Measurements from ENCODE around the gene MSI2. TPM values are rescaled to one million over a fixed set of nuclear protein-coding genes. Genes with fewer than 3 reads are reported as not detected.

Gene MSI2
- total and polyA plus RNA-seq, 7 donors, result 37.6 to 133 (median 87.1) TPM

DNA sequence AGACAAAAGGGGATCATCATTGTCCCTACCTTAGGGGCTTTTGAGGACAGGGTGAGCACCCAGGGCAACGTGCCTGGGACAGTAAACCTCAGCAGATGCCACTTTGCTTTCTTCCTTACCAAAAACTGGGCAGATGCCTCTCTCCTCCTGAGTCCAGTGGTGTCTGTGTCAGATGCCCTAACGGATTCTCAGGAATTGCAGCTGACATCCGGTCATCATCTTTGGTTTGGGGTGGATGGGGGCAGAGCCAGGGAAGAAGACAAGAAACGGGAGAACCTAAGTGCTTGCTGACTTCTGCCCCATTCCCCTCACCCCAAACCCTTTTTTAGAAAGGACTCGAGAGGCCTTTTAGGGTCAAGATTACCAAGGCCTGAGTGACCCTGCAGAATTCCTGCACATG, 187.5 kb downstream of the MSI2 start:
- intact Hi-C loops (cut with DNase I), result no loop called here
- H3K27me3 ChIP-seq (ENCODE audit: insufficient read depth in 3 of 3, low read length in 2 of 3), result no peaks in the 10 kb centered on the region
- DNase-seq (no peak), ATAC-seq (peak; percentile 21 to 49 (median 34))
- H3K4me1 ChIP-seq, result peaks cover 52% of the 10 kb centered on the region
- H3K9me3 ChIP-seq, result no peaks in the 10 kb centered on the region
- no peaks in the 10 kb centered on the region for H3K36me3 ChIP-seq (ENCODE audit: insufficient read depth in 1 of 2, low read depth in 1 of 2)
- no peak overlapping the region for H3K4me3 ChIP-seq
- 41 to 71% (median 44%) methylated on average over 5 of the region's 5 CpGs for WGBS, 3 donors
- TF ChIP-seq, protein P1, sequence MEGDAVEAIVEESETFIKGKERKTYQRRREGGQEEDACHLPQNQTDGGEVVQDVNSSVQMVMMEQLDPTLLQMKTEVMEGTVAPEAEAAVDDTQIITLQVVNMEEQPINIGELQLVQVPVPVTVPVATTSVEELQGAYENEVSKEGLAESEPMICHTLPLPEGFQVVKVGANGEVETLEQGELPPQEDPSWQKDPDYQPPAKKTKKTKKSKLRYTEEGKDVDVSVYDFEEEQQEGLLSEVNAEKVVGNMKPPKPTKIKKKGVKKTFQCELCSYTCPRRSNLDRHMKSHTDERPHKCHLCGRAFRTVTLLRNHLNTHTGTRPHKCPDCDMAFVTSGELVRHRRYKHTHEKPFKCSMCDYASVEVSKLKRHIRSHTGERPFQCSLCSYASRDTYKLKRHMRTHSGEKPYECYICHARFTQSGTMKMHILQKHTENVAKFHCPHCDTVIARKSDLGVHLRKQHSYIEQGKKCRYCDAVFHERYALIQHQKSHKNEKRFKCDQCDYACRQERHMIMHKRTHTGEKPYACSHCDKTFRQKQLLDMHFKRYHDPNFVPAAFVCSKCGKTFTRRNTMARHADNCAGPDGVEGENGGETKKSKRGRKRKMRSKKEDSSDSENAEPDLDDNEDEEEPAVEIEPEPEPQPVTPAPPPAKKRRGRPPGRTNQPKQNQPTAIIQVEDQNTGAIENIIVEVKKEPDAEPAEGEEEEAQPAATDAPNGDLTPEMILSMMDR (IDR thresholded peaks at IDR 0.05), result no peak
- H3K27ac ChIP-seq, result peak overlapping the region; percentile 92

DNA sequence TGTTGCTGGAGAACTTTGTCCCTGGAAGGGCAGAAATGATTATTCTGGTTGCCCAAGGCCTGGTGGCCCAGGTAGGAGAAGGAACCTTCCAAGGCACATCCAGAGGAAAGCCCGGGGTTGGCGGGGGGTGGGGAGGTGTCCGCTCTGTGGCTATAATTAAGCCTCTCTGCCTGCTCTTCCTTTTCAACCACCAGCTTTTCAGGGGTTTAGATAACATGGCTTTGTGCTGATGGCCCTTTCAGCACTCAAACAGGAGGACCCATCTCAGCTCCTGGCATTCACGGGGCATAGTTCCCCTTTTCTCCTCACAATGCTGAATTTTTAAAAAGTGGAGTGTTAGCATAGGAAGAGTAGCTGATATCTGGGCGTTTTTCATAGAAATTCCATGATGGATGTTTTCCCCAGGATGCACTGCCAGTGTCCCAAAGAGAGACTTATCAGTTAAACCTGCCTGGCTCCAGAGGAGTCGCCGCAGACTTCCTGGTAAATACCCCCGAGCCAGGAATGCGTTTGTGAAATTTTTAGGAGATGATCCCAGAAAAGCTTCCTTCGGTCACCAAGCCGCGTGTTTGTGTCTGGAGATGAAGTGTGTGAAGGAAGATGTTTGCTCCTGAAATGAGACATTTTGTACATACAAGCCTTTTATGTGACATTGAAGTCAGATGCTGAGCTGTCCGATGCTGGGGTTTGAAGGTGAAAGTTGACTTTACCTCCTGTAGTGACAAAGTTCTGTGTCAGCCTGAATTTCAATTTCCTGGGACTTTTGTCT, 188.5 kb downstream of the MSI2 start:
- ATAC-seq, result no peak
- no peaks in the 10 kb centered on the region for H3K27me3 ChIP-seq (ENCODE audit: insufficient read depth in 3 of 3, low read length in 2 of 3)
- H3K27ac ChIP-seq, result peak overlapping the region; percentile 92
- H3K4me3 ChIP-seq, result no peak overlapping the region
- TF ChIP-seq, protein P1 (IDR thresholded peaks at IDR 0.05), result no peak
- H3K9me3 ChIP-seq, result no peaks in the 10 kb centered on the region
- no peak for DNase-seq
- 58 to 83% (median 69%) methylated on average over 13 of the region's 13 CpGs for WGBS, 3 donors
- intact Hi-C loops (cut with DNase I), result no loop called here
- no peaks in the 10 kb centered on the region for H3K36me3 ChIP-seq (ENCODE audit: insufficient read depth in 1 of 2, low read depth in 1 of 2)
- peaks cover 47% of the 10 kb centered on the region for H3K4me1 ChIP-seq

DNA sequence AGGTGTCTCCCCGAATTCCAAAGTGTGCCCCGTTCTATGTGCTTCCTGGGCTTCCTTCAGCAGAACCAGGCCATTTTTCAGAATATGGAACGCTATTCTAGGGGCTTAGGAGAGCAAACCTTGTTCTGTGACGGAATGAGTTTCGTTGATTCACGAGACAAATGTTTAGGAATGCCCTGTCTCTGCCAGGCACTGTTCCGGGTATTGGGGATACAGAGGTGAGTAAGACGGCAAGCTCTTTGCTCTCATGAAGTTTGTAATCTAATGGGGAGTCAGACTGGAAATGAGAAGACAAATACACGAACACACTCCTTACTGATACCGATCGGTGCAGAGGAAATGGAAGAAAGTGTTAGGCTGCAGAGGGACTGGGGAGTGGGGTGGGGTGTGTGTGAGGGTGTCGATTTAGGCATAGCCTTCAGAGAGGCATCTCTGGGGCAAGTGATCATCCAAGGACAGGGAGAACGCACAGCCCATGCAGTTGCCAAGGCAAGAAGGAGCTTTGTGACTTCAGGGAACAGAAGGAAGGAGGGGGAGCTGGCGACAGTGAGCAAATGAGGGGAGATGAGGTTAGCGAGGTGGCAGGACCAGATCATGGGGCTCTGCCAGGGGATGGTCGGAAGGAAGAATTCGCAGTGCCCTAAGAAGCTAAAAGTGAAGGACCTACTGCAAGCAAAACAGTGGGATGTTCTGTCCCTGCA, 189.6 kb downstream of the MSI2 start:
- peaks cover 39% of the 10 kb centered on the region for H3K4me1 ChIP-seq
- TF ChIP-seq, protein P1 (IDR thresholded peaks at IDR 0.05), result no peak
- H3K36me3 ChIP-seq (ENCODE audit: insufficient read depth in 1 of 2, low read depth in 1 of 2), result no peaks in the 10 kb centered on the region
- H3K27ac ChIP-seq, result no peak overlapping the region
- DNase-seq, result no peak
- intact Hi-C loops (cut with DNase I), result no loop called here
- peak in 1 of 4 donors; percentile 16 for ATAC-seq
- 49 to 84% (median 49%) methylated on average over 17 of the region's 17 CpGs for WGBS, 3 donors
- no peaks in the 10 kb centered on the region for H3K27me3 ChIP-seq (ENCODE audit: insufficient read depth in 3 of 3, low read length in 2 of 3)
- no peaks in the 10 kb centered on the region for H3K9me3 ChIP-seq
- no peak overlapping the region for H3K4me3 ChIP-seq

GRCh38 chr17:57447357-57447989, 191.2 kb downstream of the MSI2 start:
- Histone ChIP-seq H3K36me3 (ENCODE audit: insufficient read depth in 1 of 2, low read depth in 1 of 2) (no peaks in the 10 kb centered on the region), H3K4me1 (peaks cover 28% of the 10 kb centered on the region), H3K27ac (no peak overlapping the region), H3K4me3 (no peak overlapping the region), H3K27me3 (ENCODE audit: insufficient read depth in 3 of 3, low read length in 2 of 3) (no peaks in the 10 kb centered on the region), H3K9me3 (no peaks in the 10 kb centered on the region)
- ATAC-seq (no peak), DNase-seq (no peak)
- intact Hi-C loops (cut with DNase I), result no loop called here
- TF ChIP-seq, protein P1 (IDR thresholded peaks at IDR 0.05), result no peak
- 86 to 90% (median 89%) methylated on average over 10 of the region's 10 CpGs for WGBS, 3 donors

Data from psoas muscle (tissue), 8 donors.